Heart left ventricle (tissue), 16 donors: ENCODE results near the gene SIN3A. TPM values are rescaled to one million over a fixed set of nuclear protein-coding genes. Genes with fewer than 3 reads are reported as not detected.
A peak's percentile ranks its signal among the peaks of the same experiment; 100 is the strongest.

ENCODE experiments used
- ATAC-seq, 4 donors: fragments of 200-7000 bp; cut with Tn5 transposase; one replicate each; pipeline ENCODE4 v1.9.1; 2020 to 2022; ENCODE audit warnings: moderate library complexity in 4 of 4, mild to moderate bottlenecking in 3 of 4, moderate number of reproducible peaks in 1 of 4
- DNase-seq, 5 donors: peaks; one replicate each; pipeline ENCODE4 v3.0.0-alpha.2; 2020
- H3K27ac ChIP-seq, 12 donors: fragments of 200-600 bp; sonication (generic) in 4 of 12; one replicate each; pipeline versions ENCODE4 v1.5.0 to v1.8.0; 2016 to 2022; ENCODE audit warnings: mild to moderate bottlenecking in 2 of 12
- H3K27me3 ChIP-seq, 9 donors: fragments of 200-600 bp; sonication (generic) in 2 of 9; one replicate each; pipeline versions ENCODE4 v1.5.1 to v1.8.0; 2016 to 2022; ENCODE audit warnings: mild to moderate bottlenecking in 3 of 9
- H3K36me3 ChIP-seq, 9 donors: fragments of 200-600 bp; sonication (generic) in 2 of 9; one replicate each; pipeline versions ENCODE4 v1.5.0 to v1.8.0; 2018 to 2022; ENCODE audit warnings: mild to moderate bottlenecking in 2 of 9
- H3K4me1 ChIP-seq, 12 donors: fragments of 200-600 bp; sonication (generic) in 4 of 12; one replicate each; pipeline versions ENCODE4 v1.5.0 to v1.8.0; 2016 to 2022; ENCODE audit warnings: mild to moderate bottlenecking in 3 of 12
- H3K4me3 ChIP-seq, 12 donors: fragments of 200-600 bp; sonication (generic) in 4 of 12; one replicate each; pipeline versions ENCODE4 v1.5.0 to v1.8.0; 2017 to 2022; ENCODE audit warnings: mild to moderate bottlenecking in 9 of 12, moderate library complexity in 4 of 12
- H3K9me3 ChIP-seq, 12 donors: fragments of 200-600 bp; sonication (generic) in 4 of 12; one replicate each; pipeline versions ENCODE4 v1.5.0 to v1.8.0; 2016 to 2022; ENCODE audit warnings: mild to moderate bottlenecking in 1 of 12
- POLR2A ChIP-seq, 2 donors: fragments of 450-650 bp; IDR thresholded peaks; one replicate each; pipeline ENCODE4 v1.6.1; 2017; ENCODE audit warnings: antibody characterized with exemption in 2 of 2, mild to moderate bottlenecking in 2 of 2, moderate library complexity in 2 of 2
- WGBS, 4 donors: extraction: QIAGEN DNeasy Blood & Tissue Kit in 2 of 4; methylation state at CpG; one replicate each; pipeline versions ENCODE4 v1.1.5 to v1.1.7; 2013 to 2018; 5-methylcytosine and 5-hydroxymethylcytosine counted together
- intact Hi-C, 10 donors: fragments of 100-400 bp; cut with DNase I; formaldehyde crosslinking; loops; one replicate each; pipeline versions ENCODE4 v1.11.1 to v1.14.2; 2022
- polyA plus RNA-seq, 2 donors: library from polyadenylated mRNA; stranded (reverse); fragments of 200-250 nt; gene quantifications; one replicate each; pipeline ENCODE4 v1.2.3, GENCODE V29; 2013
- total RNA-seq, 9 donors: library from RNA; depleted of rRNA in 2 of 9; stranded (reverse); fragments of >200 nt in 2 of 9; fragmentation: NEBNext Ultra II Directional in 3 of 9; extraction: Animal tissue kit (Norgen Biotek cat#: 25700) in 3 of 9; gene quantifications; one replicate each; pipeline versions ENCODE4 v1.1.0 to v1.2.4, GENCODE V29; 2016 to 2023
- TF ChIP-seq, protein P1 (sequence below), 12 donors: fragments of 200-600 bp; sonication (generic) in 4 of 12; IDR thresholded peaks; one replicate each; pipeline versions ENCODE4 v1.5.0 to v1.8.0; 2018 to 2022; ENCODE audit warnings: antibody characterized with exemption in 12 of 12, mild to moderate bottlenecking in 5 of 12
- donor health status: ischemic (EF 13 %, LVEDD 7.1; RV severe dilation, severe dysfunction).
- donor health status: healthy with polysubstance abuse.
- donor health status: DM: no; HTN: yes; CAD: no.
- donor health status: DM: no; HTN: no; CAD: no.
- donor health status: ischemic (EF 25% LVEDD 6.9; RV normal size, moderate dysfunction).
- donor health status: ischemic (EF 25% LVEDD 5.7; RV mildly dilated, moderate dysfunction).
- donor health status: healthy.
- donor health status: DM: yes; HTN: yes; CAD: no.
- donor health status: ischemic (EF 35%, LVEDD 5.7; RV mildly dilated, moderate dysfunction).
- donor health status: nonischemic (EF 11% LVEDD 7.7; RV severe dilation, severe dysfunction).
- donor health status: DM: yes; HTN: yes; CAD: no.
- donor health status: PGD.
- donor health status: ischemic (EF 29% LVEDD 5.4; RV normal size, mild dysfunction).
- donor health status: nonischemic (EF 23%, LVEDD 6.1; RV moderate dilation, normal function).

The SIN3A gene
- total and polyA plus RNA-seq, 11 donors, result 5.6 to 43.5 (median 31.3) TPM

- H3K9me3 ChIP-seq, result no peaks in the 10 kb centered on the region
- H3K4me3 ChIP-seq, result peak overlapping the region in 2 of 12 donors; percentile 81 to 94
- peak overlapping the region in 2 of 12 donors; percentile 99 to 100 for H3K27ac ChIP-seq
- intact Hi-C loops, result loop anchor here in 8 of 10 donors (5.0 to 10.0 kb wide), 7 partner anchors 85 to 435 kb away; partner anchors contain the start of genes SIN3A (in 6 of the 8), IMP3 (in 1 of the 8) and SNX33 (in 1 of the 8)
- H3K4me1 ChIP-seq, result peaks cover 0 to 23% (median 16%) of the 10 kb centered on the region in 12 donors
- no peak for ATAC-seq
- no peak for TF ChIP-seq POLR2A (IDR thresholded peaks at IDR 0.05)
- TF ChIP-seq, protein P1, sequence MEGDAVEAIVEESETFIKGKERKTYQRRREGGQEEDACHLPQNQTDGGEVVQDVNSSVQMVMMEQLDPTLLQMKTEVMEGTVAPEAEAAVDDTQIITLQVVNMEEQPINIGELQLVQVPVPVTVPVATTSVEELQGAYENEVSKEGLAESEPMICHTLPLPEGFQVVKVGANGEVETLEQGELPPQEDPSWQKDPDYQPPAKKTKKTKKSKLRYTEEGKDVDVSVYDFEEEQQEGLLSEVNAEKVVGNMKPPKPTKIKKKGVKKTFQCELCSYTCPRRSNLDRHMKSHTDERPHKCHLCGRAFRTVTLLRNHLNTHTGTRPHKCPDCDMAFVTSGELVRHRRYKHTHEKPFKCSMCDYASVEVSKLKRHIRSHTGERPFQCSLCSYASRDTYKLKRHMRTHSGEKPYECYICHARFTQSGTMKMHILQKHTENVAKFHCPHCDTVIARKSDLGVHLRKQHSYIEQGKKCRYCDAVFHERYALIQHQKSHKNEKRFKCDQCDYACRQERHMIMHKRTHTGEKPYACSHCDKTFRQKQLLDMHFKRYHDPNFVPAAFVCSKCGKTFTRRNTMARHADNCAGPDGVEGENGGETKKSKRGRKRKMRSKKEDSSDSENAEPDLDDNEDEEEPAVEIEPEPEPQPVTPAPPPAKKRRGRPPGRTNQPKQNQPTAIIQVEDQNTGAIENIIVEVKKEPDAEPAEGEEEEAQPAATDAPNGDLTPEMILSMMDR (IDR thresholded peaks at IDR 0.05), result no peak
- no peaks in the 10 kb centered on the region for H3K27me3 ChIP-seq
- H3K36me3 ChIP-seq, result peaks cover 0 to 78% (median 67%) of the 10 kb centered on the region in 9 donors
- no peak for DNase-seq
These were observed 84.5 kb downstream of the SIN3A start for GRCh38 chr15:75367006-75367405.

- no peaks in the 10 kb centered on the region for H3K9me3 ChIP-seq
- TF ChIP-seq POLR2A (IDR thresholded peaks at IDR 0.05), result no peak
- TF ChIP-seq, protein P1 (IDR thresholded peaks at IDR 0.05), result no peak
- H3K27me3 ChIP-seq, result no peaks in the 10 kb centered on the region
- no peak for DNase-seq
- no peak overlapping the region for H3K4me3 ChIP-seq
- no peak for ATAC-seq
- WGBS, 4 donors, result 93 to 97% (median 95%) methylated on average over 3 of the region's 3 CpGs
- intact Hi-C loops, result loop anchor here in 8 of 10 donors (5.0 to 10.0 kb wide), 7 partner anchors 86 to 436 kb away; partner anchors contain the start of genes SIN3A (in 6 of the 8), IMP3 (in 1 of the 8) and SNX33 (in 1 of the 8)
- peaks cover 0 to 78% (median 67%) of the 10 kb centered on the region in 9 donors for H3K36me3 ChIP-seq
- H3K4me1 ChIP-seq, result peaks cover 0 to 23% (median 16%) of the 10 kb centered on the region in 12 donors
- H3K27ac ChIP-seq, result no peak overlapping the region
These were observed 85.3 kb downstream of the SIN3A start for GRCh38 chr15:75366163-75366562.

- 92 to 94% (median 93%) methylated on average over 6 of the region's 6 CpGs for WGBS, 4 donors
- TF ChIP-seq, protein P1 (IDR thresholded peaks at IDR 0.05), result no peak
- no peak for TF ChIP-seq POLR2A (IDR thresholded peaks at IDR 0.05)
- intact Hi-C loops, result loop anchor here in 8 of 10 donors (5.0 to 10.0 kb wide), 7 partner anchors 87 to 437 kb away; partner anchors contain the start of genes SIN3A (in 6 of the 8), IMP3 (in 1 of the 8) and SNX33 (in 1 of the 8)
- Histone ChIP-seq H3K27ac (no peak overlapping the region), H3K9me3 (no peaks in the 10 kb centered on the region), H3K36me3 (peaks cover 0 to 77% (median 70%) of the 10 kb centered on the region in 9 donors), H3K27me3 (no peaks in the 10 kb centered on the region), H3K4me1 (peaks cover 0 to 22% (median 16%) of the 10 kb centered on the region in 12 donors), H3K4me3 (no peak overlapping the region)
- no peak for DNase-seq
- ATAC-seq, result no peak
These were observed 86.6 kb downstream of the SIN3A start for GRCh38 chr15:75364881-75365280.

GRCh38 chr15:75363786-75364185, 87.7 kb downstream of the SIN3A start:
- no peak for TF ChIP-seq POLR2A (IDR thresholded peaks at IDR 0.05)
- TF ChIP-seq, protein P1 (IDR thresholded peaks at IDR 0.05), result no peak
- H3K36me3 ChIP-seq, result peaks cover 0 to 85% (median 81%) of the 10 kb centered on the region in 9 donors
- H3K4me3 ChIP-seq, result no peak overlapping the region
- no peaks in the 10 kb centered on the region for H3K27me3 ChIP-seq
- no peak overlapping the region for H3K27ac ChIP-seq
- H3K9me3 ChIP-seq, result no peaks in the 10 kb centered on the region
- DNase-seq (no peak), ATAC-seq (no peak)
- 90 to 94% (median 92%) methylated on average over 9 of the region's 9 CpGs for WGBS, 4 donors
- H3K4me1 ChIP-seq, result peaks cover 0 to 11% (median 8%) of the 10 kb centered on the region in 12 donors
- intact Hi-C loops, result loop anchor here in 6 of 10 donors (10.0 kb wide), 3 partner anchors 281 to 321 kb away; partner anchors contain the start of genes IMP3 (in 1 of the 6) and SNX33 (in 1 of the 6)
